MM.1S (cell line): Measurements from ENCODE around the gene CADPS.

ENCODE experiments used
- DNase-seq: peaks from one replicate; pipeline ENCODE4 v3.0.0-alpha.2; 2015
- H2AFZ ChIP-seq: fragments of 300-600 bp; sonication (generic); 2 replicates; pipeline ENCODE4 v1.6.0; 2016; ENCODE audit warnings: antibody characterized with exemption, low read length
- H3F3A ChIP-seq: fragments of 300-600 bp; sonication (generic); 2 replicates; pipeline ENCODE4 v1.6.1; 2016; ENCODE audit warnings: mild to moderate bottlenecking, antibody characterized with exemption, low read length, moderate library complexity, mixed read lengths; ENCODE audit not compliant: insufficient read depth
- H3K27ac ChIP-seq: fragments of 300-600 bp; sonication (generic); 2 replicates; pipeline ENCODE4 v1.5.1; 2016; ENCODE audit warnings: mild to moderate bottlenecking, low read length
- H3K27me3 ChIP-seq: fragments of 300-600 bp; sonication (generic); replicated peaks from 2 replicates; pipeline ENCODE4 v1.6.0; 2016; ENCODE audit warnings: low read length; ENCODE audit not compliant: insufficient read depth
- H3K36me3 ChIP-seq: fragments of 300-600 bp; sonication (generic); replicated peaks from 2 replicates; pipeline ENCODE4 v1.6.1; 2016; ENCODE audit warnings: mild to moderate bottlenecking, low read length, mixed read lengths; ENCODE audit not compliant: insufficient read depth
- H3K4me1 ChIP-seq: fragments of 300-600 bp; sonication (generic); 2 replicates; pipeline ENCODE4 v1.6.1; 2016; ENCODE audit warnings: low read length, mixed read lengths
- H3K4me2 ChIP-seq: fragments of 300-600 bp; sonication (generic); 2 replicates; pipeline ENCODE4 v1.6.0; 2016; ENCODE audit warnings: low read depth, low read length
- H3K4me3 ChIP-seq: fragments of 300-600 bp; sonication (generic); 2 replicates; pipeline ENCODE4 v1.5.1; 2016; ENCODE audit warnings: low read length, mixed read lengths
- H3K79me2 ChIP-seq: fragments of 300-600 bp; sonication (generic); 2 replicates; pipeline ENCODE4 v1.6.1; 2016; ENCODE audit warnings: mixed run types, low read length, mixed read lengths
- H3K9ac ChIP-seq: fragments of 300-600 bp; sonication (generic); 2 replicates; pipeline ENCODE4 v1.6.1; 2016; ENCODE audit warnings: low read length, mixed read lengths
- H3K9me2 ChIP-seq: fragments of 300-600 bp; sonication (generic); replicated peaks from 2 replicates; pipeline ENCODE4 v1.6.1; 2016; ENCODE audit warnings: mild to moderate bottlenecking, low read length, mixed read lengths; ENCODE audit not compliant: insufficient read depth
- H3K9me3 ChIP-seq: fragments of 300-600 bp; sonication (generic); replicated peaks from 2 replicates; pipeline ENCODE4 v1.6.1; 2016; ENCODE audit warnings: mild to moderate bottlenecking, low read length, mixed read lengths; ENCODE audit not compliant: insufficient read depth
- H4K20me1 ChIP-seq: fragments of 300-600 bp; sonication (generic); 2 replicates; pipeline ENCODE4 v1.6.1; 2016; ENCODE audit warnings: mild to moderate bottlenecking, low read length, moderate library complexity, mixed read lengths; ENCODE audit not compliant: insufficient read depth
- CTCF ChIP-seq: fragments of 300-600 bp; sonication (generic); IDR thresholded peaks from 2 replicates; pipeline ENCODE4 v1.5.1; 2016; ENCODE audit warnings: antibody characterized with exemption, low read length, mixed read lengths
- EZH2 ChIP-seq: fragments of 300-600 bp; sonication (generic); optimal IDR thresholded peaks from 2 replicates; pipeline ENCODE3; 2017; ENCODE audit warnings: low read depth, mild to moderate bottlenecking, antibody characterized with exemption, low read length, mixed read lengths
- EZH2phosphoT487 ChIP-seq: fragments of 300-600 bp; sonication (generic); IDR thresholded peaks from 2 replicates; pipeline ENCODE4 v1.6.1; 2018; ENCODE audit warnings: antibody characterized with exemption, low read length

Gene CADPS

GRCh38 chr3:62667714-62668113 lies 207.5 kb downstream of the CADPS start:
- Histone ChIP-seq H3K9me3 (no peaks in the 10 kb centered on the region), H3K4me1 (peaks cover 9% of the 10 kb centered on the region; the same call in 1 of the 2 replicates), H3K9ac (no peak overlapping the region), H3K36me3 (no peaks in the 10 kb centered on the region), H3K79me2 (no peaks in the 10 kb centered on the region), H3K9me2 (no peaks in the 10 kb centered on the region), H3K4me3 (no peak overlapping the region), H3F3A (no peaks in the 10 kb centered on the region), H3K4me2 (no peak overlapping the region), H4K20me1 (no peaks in the 10 kb centered on the region), H3K27ac (no peak overlapping the region), H3K27me3 (no peaks in the 10 kb centered on the region), H2AFZ (no peak overlapping the region)
- TF ChIP-seq EZH2 (no peak), EZH2phosphoT487 (no peak), CTCF (peak; percentile 36)
- no peak for DNase-seq

- Histone ChIP-seq H3F3A (no peaks in the 10 kb centered on the region), H3K79me2 (no peaks in the 10 kb centered on the region), H3K36me3 (no peaks in the 10 kb centered on the region), H3K9me2 (no peaks in the 10 kb centered on the region), H4K20me1 (no peaks in the 10 kb centered on the region), H3K9ac (no peak overlapping the region), H2AFZ (peak overlapping the region; percentile 42), H3K4me1 (peaks cover 9% of the 10 kb centered on the region; the same call in 1 of the 2 replicates), H3K27me3 (no peaks in the 10 kb centered on the region), H3K9me3 (no peaks in the 10 kb centered on the region), H3K27ac (no peak overlapping the region), H3K4me2 (peak overlapping the region; percentile 30; the same call in 1 of the 2 replicates), H3K4me3 (no peak overlapping the region; the same call in 1 of the 2 replicates)
- peak; percentile 84 for DNase-seq
- TF ChIP-seq CTCF (peak; percentile 86), EZH2phosphoT487 (no peak)
These were observed 209.4 kb downstream of the CADPS start for GRCh38 chr3:62665627-62666437.

GRCh38 chr3:62662677-62663076 lies 212.5 kb downstream of the CADPS start:
- Histone ChIP-seq H3K36me3 (no peaks in the 10 kb centered on the region), H3K27ac (no peak overlapping the region), H3K9me3 (no peaks in the 10 kb centered on the region), H2AFZ (no peak overlapping the region), H3K9ac (no peak overlapping the region), H3F3A (no peaks in the 10 kb centered on the region), H3K4me3 (no peak overlapping the region), H3K4me2 (no peak overlapping the region), H3K9me2 (no peaks in the 10 kb centered on the region), H3K79me2 (no peaks in the 10 kb centered on the region), H3K27me3 (no peaks in the 10 kb centered on the region), H4K20me1 (no peaks in the 10 kb centered on the region), H3K4me1 (peaks cover 9% of the 10 kb centered on the region; the same call in 1 of the 2 replicates)
- no peak for DNase-seq
- TF ChIP-seq CTCF (no peak), EZH2phosphoT487 (no peak), EZH2 (no peak)
